ENCODE data around the gene TMEM236. TPM values are rescaled to one million over a fixed set of nuclear protein-coding genes. Genes with fewer than 3 reads are reported as not detected.

Gene TMEM236
- polyA plus RNA-seq, 1 experiment, result 0.02 TPM

DNA sequence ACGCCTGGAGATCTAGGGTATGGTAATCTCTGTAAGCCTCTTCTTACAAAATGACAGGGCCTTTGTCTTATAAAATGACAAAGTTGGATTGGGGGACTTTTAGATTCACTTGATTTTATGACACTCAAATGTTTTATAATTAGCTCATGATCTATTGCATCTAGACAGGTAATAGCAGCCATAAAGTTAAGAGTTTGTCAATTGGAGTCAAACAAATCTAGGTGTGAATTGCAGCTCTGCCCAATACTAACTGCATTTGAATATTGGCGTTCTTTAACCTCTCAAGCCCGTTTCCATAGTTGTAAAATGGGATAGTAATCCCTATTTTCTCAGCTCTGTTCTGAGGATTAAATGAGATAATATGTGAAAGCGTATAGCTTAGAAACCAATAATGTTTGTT lies 43.1 kb downstream of the TMEM236 start:
- no peaks in the 10 kb centered on the region for H3K27me3 ChIP-seq (ENCODE audit: control insufficient read depth, insufficient read depth, low read length)
- no peak overlapping the region for H3K27ac ChIP-seq (ENCODE audit: low read depth, low read length)
- H3K9me3 ChIP-seq (ENCODE audit: control insufficient read depth, insufficient read depth, low read length), result no peaks in the 10 kb centered on the region
- TF ChIP-seq, protein P1, sequence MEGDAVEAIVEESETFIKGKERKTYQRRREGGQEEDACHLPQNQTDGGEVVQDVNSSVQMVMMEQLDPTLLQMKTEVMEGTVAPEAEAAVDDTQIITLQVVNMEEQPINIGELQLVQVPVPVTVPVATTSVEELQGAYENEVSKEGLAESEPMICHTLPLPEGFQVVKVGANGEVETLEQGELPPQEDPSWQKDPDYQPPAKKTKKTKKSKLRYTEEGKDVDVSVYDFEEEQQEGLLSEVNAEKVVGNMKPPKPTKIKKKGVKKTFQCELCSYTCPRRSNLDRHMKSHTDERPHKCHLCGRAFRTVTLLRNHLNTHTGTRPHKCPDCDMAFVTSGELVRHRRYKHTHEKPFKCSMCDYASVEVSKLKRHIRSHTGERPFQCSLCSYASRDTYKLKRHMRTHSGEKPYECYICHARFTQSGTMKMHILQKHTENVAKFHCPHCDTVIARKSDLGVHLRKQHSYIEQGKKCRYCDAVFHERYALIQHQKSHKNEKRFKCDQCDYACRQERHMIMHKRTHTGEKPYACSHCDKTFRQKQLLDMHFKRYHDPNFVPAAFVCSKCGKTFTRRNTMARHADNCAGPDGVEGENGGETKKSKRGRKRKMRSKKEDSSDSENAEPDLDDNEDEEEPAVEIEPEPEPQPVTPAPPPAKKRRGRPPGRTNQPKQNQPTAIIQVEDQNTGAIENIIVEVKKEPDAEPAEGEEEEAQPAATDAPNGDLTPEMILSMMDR (IDR thresholded peaks at IDR 0.05; ENCODE audit: low read depth, low read length), result no peak
- no peak for DNase-seq (ENCODE audit: low read depth, low spot score)
- H3K4me3 ChIP-seq (ENCODE audit: low read depth, low read length), result no peak overlapping the region
- POLR2A ChIA-PET, result no interaction called here
- CTCF ChIA-PET, result no interaction called here

DNA sequence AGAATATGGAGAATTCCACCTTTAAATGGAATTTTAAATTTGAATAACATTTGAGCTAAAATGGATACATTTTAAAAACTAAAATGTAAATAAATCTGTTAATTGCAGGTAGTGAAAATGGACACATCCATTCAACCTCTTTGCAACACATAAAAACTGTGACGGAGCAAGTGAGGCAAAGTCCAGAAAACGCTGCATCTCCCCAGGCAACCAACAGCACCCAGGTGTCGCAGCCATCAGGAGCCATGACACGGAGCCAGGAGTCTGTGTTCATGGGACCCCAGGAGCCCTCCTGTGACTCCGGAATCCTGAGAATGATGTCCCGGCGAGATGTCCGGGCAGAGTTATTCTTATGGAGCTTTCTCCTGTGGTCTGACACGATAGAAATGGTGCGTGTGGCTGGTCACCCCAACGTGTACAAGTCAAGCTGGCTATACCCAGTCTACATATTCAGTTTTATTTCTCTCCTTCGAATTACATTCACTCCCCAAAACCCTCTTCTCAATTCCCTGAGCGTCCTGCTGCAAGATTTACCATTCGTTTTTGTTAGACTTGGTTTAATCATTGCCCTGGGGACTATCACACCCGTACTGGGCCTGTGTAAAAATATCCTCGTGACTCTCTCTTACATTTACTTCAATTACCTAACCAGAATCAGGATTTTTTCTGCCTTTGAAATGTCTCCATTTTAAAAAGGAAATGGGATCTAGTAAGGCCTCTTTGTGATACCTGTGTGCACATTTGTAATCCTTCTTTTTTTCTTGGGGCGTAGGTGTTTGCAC lies 44.0 kb downstream of the TMEM236 start:
- H3K4me3 ChIP-seq (ENCODE audit: low read depth, low read length), result no peak overlapping the region
- CTCF ChIA-PET, result no interaction called here
- no peak for DNase-seq (ENCODE audit: low read depth, low spot score)

DNA sequence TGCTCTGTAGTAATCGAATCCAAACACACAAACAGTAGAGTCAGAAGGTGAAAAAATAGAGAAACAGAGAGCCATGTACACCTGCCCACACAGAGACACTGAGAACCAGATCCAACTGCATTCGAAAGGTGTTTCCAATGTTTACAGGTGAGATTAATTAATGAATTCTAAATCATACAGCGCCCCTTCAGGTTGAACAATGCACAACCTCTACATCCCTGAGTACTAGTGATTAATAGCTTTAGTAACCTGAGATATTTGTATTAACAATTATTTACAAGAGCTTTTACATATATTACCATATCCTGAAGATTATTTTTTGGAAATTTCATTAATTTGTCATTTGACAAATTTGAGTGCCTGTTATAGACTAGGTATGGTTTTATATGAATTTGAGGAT lies 49.5 kb downstream of the TMEM236 start:
- TF ChIP-seq, protein P1 (IDR thresholded peaks at IDR 0.05; ENCODE audit: low read depth, low read length), result no peak
- H3K27ac ChIP-seq (ENCODE audit: low read depth, low read length), result no peak overlapping the region
- CTCF ChIA-PET, result no interaction called here
- H3K4me3 ChIP-seq (ENCODE audit: low read depth, low read length), result no peak overlapping the region
- no peak for DNase-seq (ENCODE audit: low read depth, low spot score)
- H3K27me3 ChIP-seq (ENCODE audit: control insufficient read depth, insufficient read depth, low read length), result no peaks in the 10 kb centered on the region
- H3K9me3 ChIP-seq (ENCODE audit: control insufficient read depth, insufficient read depth, low read length), result no peaks in the 10 kb centered on the region
- POLR2A ChIA-PET, result no interaction called here

More for the DNA sequence above, 44.0 kb downstream of the TMEM236 start:
- Histone ChIP-seq H3K27me3 (ENCODE audit: control insufficient read depth, insufficient read depth, low read length) (no peaks in the 10 kb centered on the region), H3K27ac (ENCODE audit: low read depth, low read length) (no peak overlapping the region), H3K9me3 (ENCODE audit: control insufficient read depth, insufficient read depth, low read length) (no peaks in the 10 kb centered on the region)
- TF ChIP-seq, protein P1 (IDR thresholded peaks at IDR 0.05; ENCODE audit: low read depth, low read length), result no peak
- POLR2A ChIA-PET, result no interaction called here

DNA sequence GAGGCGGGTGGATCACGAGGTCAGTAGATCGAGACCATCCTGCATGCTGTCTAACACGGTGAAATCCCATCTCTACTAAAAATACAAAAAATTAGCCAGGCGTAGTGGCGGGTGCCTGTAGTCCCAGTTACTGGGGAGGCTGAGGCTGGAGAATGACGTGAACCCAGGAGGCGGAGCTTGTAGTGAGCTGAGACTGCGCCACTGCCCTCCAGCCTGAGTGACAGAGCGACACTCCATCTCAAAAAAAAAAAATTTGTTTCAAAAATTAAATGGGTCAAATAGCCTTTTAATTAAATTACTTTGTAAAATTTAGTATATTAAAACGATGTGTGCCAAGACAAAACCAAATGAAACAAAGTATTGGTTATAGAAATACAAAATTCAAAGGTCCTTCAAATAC lies 50.3 kb downstream of the TMEM236 start:
- no peak for DNase-seq (ENCODE audit: low read depth, low spot score)
- H3K27ac ChIP-seq (ENCODE audit: low read depth, low read length), result no peak overlapping the region
- H3K4me3 ChIP-seq (ENCODE audit: low read depth, low read length), result no peak overlapping the region
- CTCF ChIA-PET, result no interaction called here
- no peaks in the 10 kb centered on the region for H3K9me3 ChIP-seq (ENCODE audit: control insufficient read depth, insufficient read depth, low read length)
- TF ChIP-seq, protein P1 (IDR thresholded peaks at IDR 0.05; ENCODE audit: low read depth, low read length), result no peak
- POLR2A ChIA-PET, result no interaction called here
- no peaks in the 10 kb centered on the region for H3K27me3 ChIP-seq (ENCODE audit: control insufficient read depth, insufficient read depth, low read length)

DNA sequence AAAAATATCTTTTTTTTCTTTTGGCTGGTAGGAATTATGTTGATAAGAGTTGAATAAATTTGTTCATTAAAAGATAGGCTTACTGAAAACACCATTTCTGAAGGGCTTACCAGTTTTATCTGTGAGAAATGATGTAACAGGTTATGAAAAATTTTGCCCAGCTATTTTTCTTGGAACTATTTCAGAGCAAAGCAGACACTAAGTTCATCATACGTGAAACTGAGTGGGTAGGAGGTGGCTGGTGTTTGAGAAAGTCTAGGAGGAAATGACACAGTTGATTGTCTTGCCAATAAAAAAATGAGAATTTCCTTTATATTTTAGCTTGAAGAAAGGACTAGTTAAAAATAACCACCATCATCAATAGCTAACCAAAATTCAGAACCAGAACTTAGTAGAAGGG lies 51.0 kb downstream of the TMEM236 start:
- H3K27me3 ChIP-seq (ENCODE audit: control insufficient read depth, insufficient read depth, low read length), result no peaks in the 10 kb centered on the region
- no peak overlapping the region for H3K4me3 ChIP-seq (ENCODE audit: low read depth, low read length)
- TF ChIP-seq, protein P1 (IDR thresholded peaks at IDR 0.05; ENCODE audit: low read depth, low read length), result no peak
- H3K27ac ChIP-seq (ENCODE audit: low read depth, low read length), result no peak overlapping the region
- POLR2A ChIA-PET, result no interaction called here
- no peak for DNase-seq (ENCODE audit: low read depth, low spot score)
- H3K9me3 ChIP-seq (ENCODE audit: control insufficient read depth, insufficient read depth, low read length), result no peaks in the 10 kb centered on the region
- CTCF ChIA-PET, result no interaction called here

All from AG04450 (cell line).